ENCODE measurements around the gene SEPTIN3. TPM values are rescaled to one million over a fixed set of nuclear protein-coding genes. Genes with fewer than 3 reads are reported as not detected.

SEPTIN3 gene
- total RNA-seq, 1 donor from 2014 or later = 4.6 TPM

GRCh38 chr22:41971431-41971830 is 2.2 kb downstream of the SEPTIN3 start:
- intact Hi-C loops (cut with micrococcal nuclease) = no loop called here

GRCh38 chr22:41974691-41975290 is 5.5 kb downstream of the SEPTIN3 start:
- intact Hi-C loops (cut with micrococcal nuclease) = no loop called here

DNA sequence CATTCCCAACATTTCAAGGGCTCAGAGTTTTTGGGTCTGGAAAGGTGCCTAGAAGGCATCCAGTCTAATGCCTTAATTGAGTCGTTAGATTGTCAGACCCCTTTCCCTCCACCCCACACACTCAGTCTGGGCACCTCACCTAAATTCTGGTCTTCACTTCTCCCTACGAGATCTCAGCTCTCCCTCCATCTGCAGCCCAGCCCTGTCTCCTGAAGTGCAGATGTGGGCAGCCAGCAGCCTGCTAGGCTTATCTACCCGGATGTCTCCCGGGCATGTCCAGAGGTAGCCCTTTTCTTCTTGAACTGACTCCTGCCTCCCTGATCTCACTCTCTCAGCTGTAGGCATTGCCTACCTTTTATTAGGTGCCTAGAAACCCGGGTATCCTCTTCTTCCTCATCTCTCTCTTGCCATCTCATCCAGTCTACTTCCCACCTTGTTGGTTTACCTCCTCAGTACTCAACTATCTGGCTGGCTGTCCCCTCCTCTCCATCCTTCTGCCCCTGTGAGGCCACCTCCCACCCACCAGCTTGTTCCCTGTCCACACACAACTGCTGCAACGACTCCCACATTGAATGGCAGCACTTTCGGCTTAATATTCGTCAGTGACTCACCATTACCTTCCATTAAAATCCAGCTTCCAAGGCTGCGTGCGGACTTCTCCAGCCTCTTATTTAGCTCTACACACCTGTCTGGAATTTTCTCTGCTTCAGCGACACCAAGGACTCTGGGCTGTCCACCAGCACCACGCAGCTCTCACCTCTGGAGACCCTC is 6.2 kb downstream of the SEPTIN3 start:
- intact Hi-C loops (cut with micrococcal nuclease) = no loop called here

- intact Hi-C loops (cut with micrococcal nuclease) = no loop called here
Observed at GRCh38 chr22:41976070-41976901, 7.0 kb downstream of the SEPTIN3 start.

- intact Hi-C loops (cut with micrococcal nuclease) = no loop called here
Observed at GRCh38 chr22:41976961-41977566, 7.8 kb downstream of the SEPTIN3 start.

DNA sequence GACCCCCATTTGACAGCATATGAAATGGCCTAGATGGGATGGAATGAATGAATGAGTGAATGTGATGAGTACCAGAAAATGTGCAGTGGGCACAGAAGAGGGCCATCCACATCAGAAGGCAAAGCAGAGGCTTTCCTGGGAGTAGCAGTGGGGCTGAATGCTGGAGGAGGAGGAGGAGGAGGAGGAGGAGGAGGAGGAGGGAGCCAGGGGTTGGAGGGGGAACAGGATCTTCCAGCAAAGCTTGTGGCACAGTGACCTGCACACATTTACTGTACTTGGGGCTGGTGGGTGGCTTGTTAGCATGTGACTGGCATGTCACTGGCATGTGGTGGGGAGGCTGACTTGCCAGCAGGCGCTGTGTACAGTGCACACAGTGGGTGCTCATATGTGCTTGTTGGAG is 9.5 kb downstream of the SEPTIN3 start:
- intact Hi-C loops (cut with micrococcal nuclease) = no loop called here

- intact Hi-C loops (cut with micrococcal nuclease) = no loop called here
Observed at GRCh38 chr22:41979423-41980250, 10.4 kb downstream of the SEPTIN3 start.

DNA sequence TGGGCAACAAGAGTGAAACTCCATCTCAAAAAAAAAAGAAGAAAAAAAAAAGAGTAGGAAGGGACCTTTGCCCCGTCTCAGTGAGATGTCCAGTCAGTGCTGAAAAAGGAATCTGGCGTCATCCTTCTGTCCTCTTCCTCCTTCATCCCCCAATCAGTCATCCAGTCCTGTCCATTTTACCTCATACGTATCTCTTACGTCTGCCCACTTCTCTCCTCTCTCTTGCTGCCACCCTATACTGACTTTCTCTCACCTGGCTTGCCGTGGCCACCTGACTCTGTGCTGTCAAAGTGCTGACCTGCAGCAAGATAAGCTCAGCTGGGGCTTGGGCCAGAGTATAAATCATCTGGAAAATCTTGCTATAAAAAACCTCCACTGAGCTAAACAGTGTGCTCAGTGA is 13.6 kb downstream of the SEPTIN3 start:
- intact Hi-C loops (cut with micrococcal nuclease) = no loop called here

DNA sequence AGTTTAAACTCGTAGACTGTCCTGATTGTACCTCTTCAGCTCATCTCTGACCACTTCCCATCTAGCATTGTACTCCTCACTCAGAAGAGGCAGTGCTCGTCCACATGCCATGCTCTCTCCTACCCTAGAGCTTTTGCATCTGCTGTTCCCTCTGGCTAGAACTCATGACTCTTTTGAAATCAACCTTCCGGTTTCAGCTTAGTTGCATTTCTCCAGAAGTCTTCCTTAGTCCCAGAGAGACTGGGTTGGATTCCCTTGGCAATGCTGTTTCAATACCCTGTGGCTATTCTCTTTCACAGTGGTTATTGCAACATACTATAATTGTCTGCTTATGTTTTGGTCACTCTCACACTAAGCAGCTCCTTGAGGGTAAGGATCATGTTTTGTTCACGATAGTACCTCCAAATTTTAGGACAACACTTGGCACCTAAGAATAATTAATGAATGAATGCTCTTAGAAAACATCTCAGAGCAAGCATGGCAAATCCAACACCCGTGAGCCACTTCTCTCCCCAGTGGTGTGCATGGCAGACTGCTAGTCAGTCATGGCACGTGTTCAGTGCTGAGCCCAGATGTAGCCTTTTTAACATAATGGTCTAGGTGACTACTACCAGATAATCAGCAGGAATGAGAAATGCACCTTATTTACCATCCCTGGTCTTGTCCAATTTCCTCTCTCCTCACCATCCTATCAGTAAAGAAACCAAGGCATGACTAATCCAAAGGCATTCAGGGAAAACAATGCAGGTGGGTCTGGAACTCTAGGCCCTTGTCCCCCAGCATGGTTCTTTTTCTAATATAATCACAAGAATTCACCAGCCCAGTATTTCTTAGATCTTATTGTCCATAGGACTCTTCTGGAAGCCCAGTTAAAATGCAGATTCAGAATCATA is 14.5 kb downstream of the SEPTIN3 start:
- intact Hi-C loops (cut with micrococcal nuclease) = no loop called here

DNA sequence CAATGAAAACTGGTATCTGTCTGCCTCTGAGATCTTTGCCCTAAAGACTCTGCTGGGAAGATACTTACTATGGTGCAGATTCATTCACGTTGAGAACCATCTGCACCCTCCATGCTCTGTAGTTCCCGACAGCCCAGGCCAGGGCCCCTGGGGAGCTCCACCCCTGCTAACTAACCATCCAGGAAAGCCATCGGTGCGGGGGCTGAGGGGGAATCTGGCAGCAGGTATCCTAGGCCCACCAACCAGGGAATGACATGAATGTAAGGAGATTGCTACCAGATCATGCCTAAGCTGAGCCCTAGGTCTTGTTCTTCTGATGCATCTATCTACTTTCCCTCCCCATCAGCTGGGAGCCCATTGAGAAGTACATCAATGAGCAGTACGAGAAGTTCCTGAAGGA is 18.0 kb downstream of the SEPTIN3 start:
- intact Hi-C loops (cut with micrococcal nuclease) = no loop called here

GRCh38 chr22:41989246-41989645 is 20.0 kb downstream of the SEPTIN3 start:
- intact Hi-C loops (cut with micrococcal nuclease) = no loop called here

DNA sequence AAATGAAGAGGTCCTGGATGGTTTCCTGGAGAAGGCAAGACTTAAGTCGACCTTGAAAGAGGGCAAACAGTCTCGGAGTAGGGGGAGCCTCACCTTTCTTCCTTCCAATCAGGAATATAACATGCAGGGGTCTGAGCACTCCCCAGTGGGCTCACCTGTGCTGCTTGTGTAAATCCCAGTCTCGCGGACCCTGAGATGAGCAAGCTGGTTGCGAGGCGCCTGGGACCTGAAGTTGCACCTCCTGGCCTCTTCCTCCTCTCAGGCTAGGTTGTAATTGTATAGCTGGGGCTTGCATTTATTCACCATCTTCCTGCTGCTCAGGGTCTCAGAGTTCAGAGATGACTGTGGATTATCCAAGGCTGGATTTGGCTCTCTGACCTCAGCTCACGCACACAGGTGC is 21.9 kb downstream of the SEPTIN3 start:
- intact Hi-C loops (cut with micrococcal nuclease) = no loop called here

- intact Hi-C loops (cut with micrococcal nuclease) = no loop called here
Observed at GRCh38 chr22:41992496-41992895, 23.3 kb downstream of the SEPTIN3 start.

GRCh38 chr22:41995211-41995610 is 26.0 kb downstream of the SEPTIN3 start:
- intact Hi-C loops (cut with micrococcal nuclease) = no loop called here

DNA sequence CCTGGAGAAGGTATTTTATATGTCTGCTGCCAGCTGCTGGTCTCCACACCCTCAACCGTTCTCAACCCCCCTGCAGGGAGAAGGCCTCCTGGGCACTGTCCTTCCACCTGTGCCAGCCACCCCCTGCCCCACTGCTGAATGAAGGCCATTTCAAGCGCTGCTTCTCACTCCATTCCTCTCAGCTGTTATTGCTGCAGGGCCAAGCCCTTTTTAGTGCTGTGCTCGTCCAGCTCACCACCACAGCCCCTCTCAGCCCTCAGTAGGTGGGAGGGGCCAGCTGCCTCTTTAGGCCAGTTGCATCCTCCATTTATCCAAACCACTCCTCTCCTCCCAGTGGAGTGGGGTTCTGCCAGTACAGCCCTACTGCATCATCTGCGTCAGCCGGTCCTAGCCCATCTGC is 27.6 kb downstream of the SEPTIN3 start:
- intact Hi-C loops (cut with micrococcal nuclease) = no loop called here

DNA sequence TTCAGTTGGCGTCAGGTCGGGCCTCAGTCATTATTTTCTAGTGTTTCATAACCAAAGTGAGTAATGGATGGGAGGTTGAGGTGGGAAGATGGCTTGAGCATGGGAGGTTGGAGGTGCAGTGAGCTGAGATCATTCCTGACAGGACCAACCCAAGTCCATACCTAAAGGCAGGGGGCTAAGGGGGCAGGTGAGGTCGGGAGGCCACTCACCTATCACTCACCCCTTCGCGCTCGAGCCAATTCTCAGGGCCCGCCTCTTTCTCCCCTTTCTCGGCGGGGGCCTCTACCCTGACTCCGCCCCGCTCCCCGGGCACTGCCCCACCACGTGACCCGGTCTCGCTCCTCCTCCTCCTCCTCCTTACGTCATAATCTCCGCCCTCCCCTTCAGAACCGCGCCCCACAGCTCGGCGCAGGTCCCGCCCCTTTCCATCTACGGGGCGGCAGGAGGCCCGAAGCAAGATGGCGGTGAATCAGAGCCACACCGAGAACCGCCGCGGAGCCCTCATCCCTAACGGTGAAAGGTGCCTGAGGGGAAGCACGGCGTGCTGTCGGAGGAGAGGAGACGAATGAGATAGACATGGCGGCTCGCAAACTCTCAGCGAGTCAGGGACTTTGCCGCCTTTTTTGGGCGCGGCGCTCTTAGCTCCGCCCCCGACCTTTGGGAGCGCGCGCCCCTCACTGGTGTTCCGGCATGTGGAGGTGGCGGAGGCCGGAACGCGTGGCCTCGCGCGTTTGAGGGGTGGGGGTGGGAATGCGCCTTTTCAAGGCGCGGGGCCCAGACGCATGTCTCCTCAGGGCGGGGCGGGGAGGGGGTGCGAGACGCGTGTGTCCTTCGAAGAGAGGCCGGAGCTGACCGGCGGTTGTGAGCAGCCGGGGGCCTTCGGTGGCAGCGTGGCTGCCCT is 29.4 kb downstream of the SEPTIN3 start, which contains the start of gene WBP2NL:
TSS of gene WBP2NL (plus strand) at position 428 of the 901 bp plus-strand sequence. CDS start at position 459, 31 bp downstream.
- intact Hi-C loops (cut with micrococcal nuclease) = loop anchor here (1.0 to 2.0 kb wide), 2 partner anchors 72 to 80 kb away; partner anchors contain the start of genes NAGA and SMDT1

- intact Hi-C loops (cut with micrococcal nuclease) = no loop called here
Observed at GRCh38 chr22:42000466-42000865, 31.2 kb downstream of the SEPTIN3 start.

DNA sequence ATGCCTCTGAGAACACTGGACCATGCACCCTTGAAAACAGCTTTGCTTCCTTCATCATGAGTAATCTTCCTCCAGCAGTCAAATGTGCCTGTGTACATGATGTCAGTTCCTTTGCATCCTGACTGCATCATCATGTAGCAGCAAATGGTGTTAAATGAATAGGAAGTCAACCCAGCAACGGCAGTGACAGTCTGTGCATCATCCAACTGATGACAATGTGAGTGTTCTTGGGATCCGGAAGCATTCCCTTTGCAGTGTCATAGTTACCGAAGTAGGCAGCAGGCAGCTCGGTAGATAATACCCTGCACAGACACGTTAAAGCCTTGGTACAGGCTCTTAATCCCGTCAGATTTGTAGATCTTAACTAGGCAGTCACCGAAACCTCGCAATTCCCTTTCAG is 31.9 kb downstream of the SEPTIN3 start:
- intact Hi-C loops (cut with micrococcal nuclease) = no loop called here

DNA sequence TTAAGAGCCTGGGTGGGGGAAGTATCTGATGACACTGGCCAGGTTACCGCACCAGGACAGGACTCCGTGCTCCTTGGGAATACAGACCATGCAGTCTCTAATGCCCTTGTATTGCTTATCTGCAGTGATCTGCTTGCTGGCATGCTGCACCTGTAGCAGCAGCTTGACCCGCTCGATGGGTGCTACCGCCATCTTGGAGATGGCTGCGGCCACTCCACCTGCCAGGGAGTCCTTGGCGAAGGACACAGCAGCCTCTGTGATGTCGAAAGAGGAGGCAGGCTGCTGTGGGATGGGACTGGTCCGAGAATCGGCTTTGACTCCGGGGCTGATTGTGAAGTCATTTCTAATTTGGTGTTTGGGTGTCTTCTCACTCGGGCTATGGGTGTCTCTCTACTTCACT is 32.5 kb downstream of the SEPTIN3 start:
- intact Hi-C loops (cut with micrococcal nuclease) = no loop called here
